Measurements from ENCODE around the gene SH3GLB2.

DNA sequence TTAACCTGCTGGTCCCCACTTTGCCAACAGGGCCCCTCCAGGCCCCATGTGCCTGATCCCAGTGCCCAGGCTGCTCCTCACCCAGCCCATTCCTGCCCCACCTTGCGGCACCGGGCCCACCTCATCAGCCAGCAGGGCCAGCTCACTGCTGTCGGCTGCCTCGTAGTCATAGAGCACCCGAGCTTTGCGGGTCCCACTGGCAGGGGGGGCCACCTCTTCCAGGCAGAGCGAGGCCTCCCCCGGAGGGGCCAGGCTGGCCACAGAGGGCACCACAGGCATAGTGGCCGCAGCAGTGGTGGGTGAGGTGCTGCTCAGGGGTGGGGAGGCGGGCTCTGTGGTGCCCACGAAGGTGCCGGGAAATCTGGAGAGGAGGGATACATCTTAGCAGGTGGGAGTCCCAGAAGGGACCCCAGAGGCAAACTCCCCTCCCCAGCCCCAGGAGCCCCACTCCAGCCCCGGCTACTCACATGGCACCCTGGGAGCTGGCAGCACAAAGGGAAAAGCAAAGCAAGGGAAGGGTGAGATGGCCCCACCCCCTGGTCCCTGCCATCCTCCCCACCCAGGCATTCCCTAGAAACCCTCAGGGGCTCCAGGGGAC is 19.0 kb downstream of the SH3GLB2 start:
- no peak for TF ChIP-seq CTCF (IDR thresholded peaks at IDR 0.05)
- TF ChIP-seq POLR2A (IDR thresholded peaks at IDR 0.05): no peak
